HepG2 (cell line): ENCODE data around the gene PNPLA2. TPM values are rescaled to one million over a fixed set of nuclear protein-coding genes. Genes with fewer than 3 reads are reported as not detected.

Experiments
- ATF7 ChIP-seq, 2 experiments: fragments of 450-650 bp in 1 of 2; sonication (generic) in 1 of 2; formaldehyde crosslinking in 1 of 2; IDR thresholded peaks; 2 replicates each; pipeline versions ENCODE4 v1.4.0 to v1.6.1; 2016 to 2020; ENCODE audit warnings: antibody characterized with exemption in 1 of 2, mild to moderate bottlenecking in 1 of 2, missing genetic modification reagents in 1 of 2
- E2F5 ChIP-seq: sonication (generic); formaldehyde crosslinking; conservative IDR thresholded peaks from 2 replicates; pipeline ENCODE4 v1.4.0; 2020; ENCODE audit warnings: missing genetic modification reagents
- HNF4A ChIP-seq: sonication (generic); formaldehyde crosslinking; IDR thresholded peaks from 2 replicates; pipeline ENCODE4 v1.4.0; 2020; ENCODE audit warnings: missing genetic modification reagents
- HNRNPK ChIP-seq: fragments of 200-400 bp; formaldehyde crosslinking; IDR thresholded peaks from 2 replicates; pipeline ENCODE4 v1.6.1; 2018; ENCODE audit warnings: low read length, low read depth, moderate library complexity, mild to moderate bottlenecking; ENCODE audit not compliant: poor library complexity, severe bottlenecking
- MTERF4 ChIP-seq: sonication (generic); formaldehyde crosslinking; IDR thresholded peaks from 2 replicates; pipeline ENCODE4 v1.8.0; 2023; ENCODE audit warnings: mild to moderate bottlenecking, missing genetic modification reagents
- NAIF1 ChIP-seq: sonication (generic); formaldehyde crosslinking; IDR thresholded peaks from 2 replicates; pipeline ENCODE4 v1.5.0; 2020; ENCODE audit warnings: mild to moderate bottlenecking, missing genetic modification reagents, borderline replicate concordance
- REXO4 ChIP-seq: sonication (generic); formaldehyde crosslinking; IDR thresholded peaks from 2 replicates; pipeline ENCODE4 v1.8.0; 2022; ENCODE audit warnings: missing genetic modification reagents, mild to moderate bottlenecking, borderline replicate concordance
- RFX5 ChIP-seq: IDR thresholded peaks from 2 replicates; pipeline ENCODE4 v1.6.1; 2011; ENCODE audit warnings: low read depth, low read length, improper control_type of control experiment
- SYNCRIP ChIP-seq: fragments of 200-400 bp; formaldehyde crosslinking; IDR thresholded peaks from 2 replicates; pipeline ENCODE4 v1.6.1; 2018; ENCODE audit warnings: mild to moderate bottlenecking, low read depth, low read length; ENCODE audit not compliant: insufficient read depth
- ZHX1 ChIP-seq: sonication (generic); formaldehyde crosslinking; IDR thresholded peaks from 2 replicates; pipeline ENCODE4 v1.8.1; 2022; ENCODE audit warnings: low read depth, mild to moderate bottlenecking, missing genetic modification reagents
- ZNF562 ChIP-seq: sonication (generic); formaldehyde crosslinking; IDR thresholded peaks from 2 replicates; pipeline ENCODE4 v1.8.0; 2022; ENCODE audit warnings: missing genetic modification reagents, borderline replicate concordance
- ZNF749 ChIP-seq: sonication (generic); formaldehyde crosslinking; IDR thresholded peaks from 2 replicates; pipeline ENCODE4 v1.8.0; 2022; ENCODE audit warnings: mild to moderate bottlenecking, missing genetic modification reagents, moderate library complexity, borderline replicate concordance
- polyA plus RNA-seq, 8 experiments: library from polyadenylated mRNA; depleted of rRNA in 3 of 8; stranded (reverse) in 7 of 8; unstranded in 1 of 8; fragments of >200 nt; fragmentation: Illumina TruSeq in 4 of 8; extraction: Trizol in 4 of 8; gene quantifications; 2 replicates each; pipeline versions ENCODE4 v1.2.1 to v1.2.3, GENCODE V29; 2011 to 2016; ENCODE audit warnings: low read depth in 4 of 8, missing spikeins in 1 of 8, mixed read lengths in 1 of 8; ENCODE audit not compliant: insufficient read depth in 1 of 8
- total RNA-seq, 5 experiments: library from RNA; depleted of rRNA; stranded (reverse); fragments of >200 nt; fragmentation: Illumina TruSeq; extraction: Trizol; gene quantifications; 2 replicates each; pipeline ENCODE4 v1.2.3, GENCODE V29; 2016; ENCODE audit warnings: low read depth in 1 of 5
- TF ChIP-seq, protein P1 (sequence below): sonication (generic); formaldehyde crosslinking; IDR thresholded peaks from 2 replicates; pipeline ENCODE4 v1.4.0; 2020; ENCODE audit warnings: mild to moderate bottlenecking, missing genetic modification reagents, borderline replicate concordance
- TF ChIP-seq, protein P2 (sequence below): fragments of 450-650 bp; IDR thresholded peaks from 2 replicates; pipeline ENCODE4 v1.6.1; 2017; ENCODE audit warnings: mild to moderate bottlenecking

Gene PNPLA2
- total and polyA plus RNA-seq, 2 of the 13 experiments (the other 11 are each of a cell fraction or from before 2014, with no cell fraction given): 10.5 to 43.2 TPM

DNA sequence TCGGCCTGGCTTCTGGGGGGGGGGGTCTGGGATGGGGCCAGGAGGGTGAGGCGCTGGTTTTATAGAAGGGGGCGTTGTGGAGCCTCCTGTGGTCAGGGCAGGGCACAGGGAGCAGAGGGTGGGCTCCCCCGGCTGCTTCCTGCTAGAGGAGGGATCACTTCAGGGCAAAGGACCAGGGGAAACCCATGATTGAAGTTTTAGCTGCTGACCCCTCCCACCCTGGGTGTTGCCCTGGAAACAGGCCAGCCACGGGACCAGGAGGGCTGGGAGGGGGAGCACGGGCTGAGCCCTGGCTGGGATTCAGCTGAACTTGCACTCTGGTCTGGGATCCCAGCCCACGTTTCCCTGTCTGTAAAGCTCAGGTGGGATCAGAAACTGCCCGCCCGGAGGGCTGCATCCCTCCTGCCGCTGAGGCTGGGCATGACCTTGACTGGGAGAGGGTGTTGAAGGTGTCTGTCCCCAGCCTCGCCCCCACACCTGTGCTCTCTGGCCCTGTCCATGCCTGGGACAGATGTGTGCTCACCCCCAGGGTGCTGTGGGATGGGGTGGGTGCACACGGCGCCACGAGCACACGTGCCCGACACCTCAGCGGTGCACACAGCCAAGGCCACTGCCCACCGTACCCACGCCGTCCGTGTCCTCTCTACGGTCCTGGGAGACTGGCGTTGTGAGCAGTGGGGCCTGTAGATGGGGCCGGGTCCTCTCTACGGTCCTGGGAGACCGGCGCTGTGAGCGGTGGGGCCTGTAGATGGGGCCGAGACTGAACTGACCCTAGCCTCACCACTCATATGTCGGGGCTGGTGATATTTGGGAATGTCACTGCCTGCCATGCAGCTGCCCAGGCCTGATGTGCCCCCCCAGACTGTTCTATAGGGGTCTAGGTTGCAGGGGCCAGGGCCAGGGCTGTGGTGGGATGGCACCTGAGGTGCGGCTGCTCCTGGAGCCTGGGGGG, 26.3 kb downstream of the PNPLA2 start (continued):
- TF ChIP-seq, protein P1, sequence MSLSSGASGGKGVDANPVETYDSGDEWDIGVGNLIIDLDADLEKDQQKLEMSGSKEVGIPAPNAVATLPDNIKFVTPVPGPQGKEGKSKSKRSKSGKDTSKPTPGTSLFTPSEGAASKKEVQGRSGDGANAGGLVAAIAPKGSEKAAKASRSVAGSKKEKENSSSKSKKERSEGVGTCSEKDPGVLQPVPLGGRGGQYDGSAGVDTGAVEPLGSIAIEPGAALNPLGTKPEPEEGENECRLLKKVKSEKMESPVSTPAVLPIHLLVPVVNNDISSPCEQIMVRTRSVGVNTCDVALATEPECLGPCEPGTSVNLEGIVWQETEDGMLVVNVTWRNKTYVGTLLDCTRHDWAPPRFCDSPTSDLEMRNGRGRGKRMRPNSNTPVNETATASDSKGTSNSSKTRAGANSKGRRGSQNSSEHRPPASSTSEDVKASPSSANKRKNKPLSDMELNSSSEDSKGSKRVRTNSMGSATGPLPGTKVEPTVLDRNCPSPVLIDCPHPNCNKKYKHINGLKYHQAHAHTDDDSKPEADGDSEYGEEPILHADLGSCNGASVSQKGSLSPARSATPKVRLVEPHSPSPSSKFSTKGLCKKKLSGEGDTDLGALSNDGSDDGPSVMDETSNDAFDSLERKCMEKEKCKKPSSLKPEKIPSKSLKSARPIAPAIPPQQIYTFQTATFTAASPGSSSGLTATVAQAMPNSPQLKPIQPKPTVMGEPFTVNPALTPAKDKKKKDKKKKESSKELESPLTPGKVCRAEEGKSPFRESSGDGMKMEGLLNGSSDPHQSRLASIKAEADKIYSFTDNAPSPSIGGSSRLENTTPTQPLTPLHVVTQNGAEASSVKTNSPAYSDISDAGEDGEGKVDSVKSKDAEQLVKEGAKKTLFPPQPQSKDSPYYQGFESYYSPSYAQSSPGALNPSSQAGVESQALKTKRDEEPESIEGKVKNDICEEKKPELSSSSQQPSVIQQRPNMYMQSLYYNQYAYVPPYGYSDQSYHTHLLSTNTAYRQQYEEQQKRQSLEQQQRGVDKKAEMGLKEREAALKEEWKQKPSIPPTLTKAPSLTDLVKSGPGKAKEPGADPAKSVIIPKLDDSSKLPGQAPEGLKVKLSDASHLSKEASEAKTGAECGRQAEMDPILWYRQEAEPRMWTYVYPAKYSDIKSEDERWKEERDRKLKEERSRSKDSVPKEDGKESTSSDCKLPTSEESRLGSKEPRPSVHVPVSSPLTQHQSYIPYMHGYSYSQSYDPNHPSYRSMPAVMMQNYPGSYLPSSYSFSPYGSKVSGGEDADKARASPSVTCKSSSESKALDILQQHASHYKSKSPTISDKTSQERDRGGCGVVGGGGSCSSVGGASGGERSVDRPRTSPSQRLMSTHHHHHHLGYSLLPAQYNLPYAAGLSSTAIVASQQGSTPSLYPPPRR (CRISPR knock-in tag): 0 out of 2 replicates have a peak, but pooled peaks have one; percentile 30
- TF ChIP-seq ZNF749 (CRISPR knock-in tag): no peak
- TF ChIP-seq ZHX1 (CRISPR knock-in tag): no peak
- TF ChIP-seq MTERF4 (CRISPR knock-in tag): no peak
- TF ChIP-seq RFX5: no peak
- no peak for TF ChIP-seq NAIF1
- no peak for TF ChIP-seq HNRNPK
- no peak for TF ChIP-seq ZNF562 (CRISPR knock-in tag)
- no peak for TF ChIP-seq REXO4
- no peak for TF ChIP-seq E2F5 (CRISPR knock-in tag)
- TF ChIP-seq HNF4A (CRISPR knock-in tag): peak; percentile 29
- TF ChIP-seq SYNCRIP: no peak
- TF ChIP-seq, protein P2, sequence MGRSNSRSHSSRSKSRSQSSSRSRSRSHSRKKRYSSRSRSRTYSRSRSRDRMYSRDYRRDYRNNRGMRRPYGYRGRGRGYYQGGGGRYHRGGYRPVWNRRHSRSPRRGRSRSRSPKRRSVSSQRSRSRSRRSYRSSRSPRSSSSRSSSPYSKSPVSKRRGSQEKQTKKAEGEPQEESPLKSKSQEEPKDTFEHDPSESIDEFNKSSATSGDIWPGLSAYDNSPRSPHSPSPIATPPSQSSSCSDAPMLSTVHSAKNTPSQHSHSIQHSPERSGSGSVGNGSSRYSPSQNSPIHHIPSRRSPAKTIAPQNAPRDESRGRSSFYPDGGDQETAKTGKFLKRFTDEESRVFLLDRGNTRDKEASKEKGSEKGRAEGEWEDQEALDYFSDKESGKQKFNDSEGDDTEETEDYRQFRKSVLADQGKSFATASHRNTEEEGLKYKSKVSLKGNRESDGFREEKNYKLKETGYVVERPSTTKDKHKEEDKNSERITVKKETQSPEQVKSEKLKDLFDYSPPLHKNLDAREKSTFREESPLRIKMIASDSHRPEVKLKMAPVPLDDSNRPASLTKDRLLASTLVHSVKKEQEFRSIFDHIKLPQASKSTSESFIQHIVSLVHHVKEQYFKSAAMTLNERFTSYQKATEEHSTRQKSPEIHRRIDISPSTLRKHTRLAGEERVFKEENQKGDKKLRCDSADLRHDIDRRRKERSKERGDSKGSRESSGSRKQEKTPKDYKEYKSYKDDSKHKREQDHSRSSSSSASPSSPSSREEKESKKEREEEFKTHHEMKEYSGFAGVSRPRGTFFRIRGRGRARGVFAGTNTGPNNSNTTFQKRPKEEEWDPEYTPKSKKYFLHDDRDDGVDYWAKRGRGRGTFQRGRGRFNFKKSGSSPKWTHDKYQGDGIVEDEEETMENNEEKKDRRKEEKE: no peak
- no peak for TF ChIP-seq ATF7 (IDR thresholded peaks at IDR 0.05)
- TF ChIP-seq ATF7 (CRISPR knock-in tag; IDR thresholded peaks at IDR 0.05): no peak
